Psoas muscle (tissue), 8 donors: ENCODE measurements around the gene SHISAL2B. TPM values are rescaled to one million over a fixed set of nuclear protein-coding genes. Genes with fewer than 3 reads are reported as not detected.

Source experiments
- ATAC-seq, 4 donors: fragments of 200-7000 bp; cut with Tn5 transposase; one replicate each; pipeline ENCODE4 v1.9.1; 2020; ENCODE audit warnings: moderate library complexity in 3 of 4, mild to moderate bottlenecking in 2 of 4
- DNase-seq, 2 donors: peaks; one replicate each; pipeline ENCODE4 v3.0.0-alpha.2; 2020
- H3K27ac ChIP-seq: fragments of 200-600 bp; one replicate; pipeline ENCODE4 v1.8.0; 2022
- H3K27me3 ChIP-seq, 3 donors: fragments of 200-600 bp in 1 of 3; one replicate each; pipeline versions ENCODE4 v1.6.1 to v1.8.0; 2013 to 2022; ENCODE audit warnings: low read length in 2 of 3, mild to moderate bottlenecking in 2 of 3, moderate library complexity in 1 of 3; ENCODE audit not compliant: insufficient read depth in 3 of 3
- H3K36me3 ChIP-seq, 2 donors: fragments of 200-600 bp in 1 of 2; one replicate each; pipeline versions ENCODE4 v1.6.1 to v1.8.0; 2013 to 2022; ENCODE audit warnings: low read depth in 1 of 2, mild to moderate bottlenecking in 1 of 2, moderate library complexity in 1 of 2; ENCODE audit not compliant: insufficient read depth in 1 of 2
- H3K4me1 ChIP-seq: fragments of 200-600 bp; one replicate; pipeline ENCODE4 v1.8.0; 2022
- H3K4me3 ChIP-seq: fragments of 200-600 bp; one replicate; pipeline ENCODE4 v1.8.0; 2022; ENCODE audit warnings: mild to moderate bottlenecking
- H3K9me3 ChIP-seq: fragments of 200-600 bp; one replicate; pipeline ENCODE4 v1.8.0; 2022
- CTCF ChIP-seq: fragments of 200-600 bp; IDR thresholded peaks from one replicate; pipeline ENCODE4 v1.8.0; 2022; ENCODE audit warnings: antibody characterized with exemption
- WGBS, 3 donors: extraction: QIAGEN DNeasy Blood & Tissue Kit; methylation state at CpG; one replicate each; pipeline versions ENCODE4 v1.1.6 to v1.1.7; 2013; 5-methylcytosine and 5-hydroxymethylcytosine counted together
- intact Hi-C, 2 donors: fragments of 100-400 bp; cut with DNase I; formaldehyde crosslinking; loops; one replicate each; pipeline versions ENCODE4 v1.11.0 to v1.14.2; 2022
- polyA plus RNA-seq, 3 donors: library from polyadenylated mRNA; stranded (reverse); fragments of 200-250 nt; gene quantifications; one replicate each; pipeline ENCODE4 v1.2.3, GENCODE V29; 2013
- total RNA-seq, 4 donors: library from RNA; stranded (reverse); fragmentation: NEBNext Ultra II Directional in 2 of 4; extraction: Animal tissue kit (Norgen Biotek cat#: 25700) in 2 of 4; gene quantifications; one replicate each; pipeline versions ENCODE4 v1.2.1 to v1.2.4, GENCODE V29; 2021 to 2023
- donor health status: healthy with polysubstance abuse.
- donor health status: DM: no; HTN: no; CAD: no; lungs with moderate emphysema.
- donor health status: Bipolar disorder and iron deficiency.
- donor health status: healthy.
- donor health status: DM: yes; HTN: yes; CAD: no.
- donor health status: DM: no; HTN: no; CAD: no.
- donor health status: DM: no; HTN: no; CAD: no.
- donor health status: DM: yes; HTN: yes; CAD: no.

The SHISAL2B gene
- total and polyA plus RNA-seq, 7 donors, result 0.06 TPM; not detected in 6

GRCh38 chr5:64754066-64754465 is 63.8 kb downstream of the SHISAL2B start:
- Histone ChIP-seq H3K9me3 (no peaks in the 10 kb centered on the region), H3K4me3 (no peak overlapping the region), H3K27me3 (no peaks in the 10 kb centered on the region), H3K27ac (no peak overlapping the region), H3K4me1 (no peaks in the 10 kb centered on the region), H3K36me3 (peaks cover 0 to 27% of the 10 kb centered on the region in 2 donors)
- TF ChIP-seq CTCF, result no peak
- DNase-seq (no peak), ATAC-seq (no peak)
- WGBS, 3 donors, result 97 to 100% (median 97%) methylated on average over 2 of the region's 2 CpGs
- intact Hi-C loops, result no loop called here

- no peaks in the 10 kb centered on the region for H3K9me3 ChIP-seq
- H3K4me1 ChIP-seq, result peaks cover 8% of the 10 kb centered on the region
- ATAC-seq (no peak), DNase-seq (no peak)
- H3K36me3 ChIP-seq, result peaks cover 0 to 34% of the 10 kb centered on the region in 2 donors
- no peak overlapping the region for H3K4me3 ChIP-seq
- intact Hi-C loops, result no loop called here
- TF ChIP-seq CTCF, result no peak
- no peak overlapping the region for H3K27ac ChIP-seq
- H3K27me3 ChIP-seq, result no peaks in the 10 kb centered on the region
- 84 to 91% (median 87%) methylated on average over 3 of the region's 3 CpGs for WGBS, 3 donors
Measured at GRCh38 chr5:64758901-64759300, 68.6 kb downstream of the SHISAL2B start.

GRCh38 chr5:64759960-64760660 is 69.8 kb downstream of the SHISAL2B start:
- Histone ChIP-seq H3K9me3 (no peaks in the 10 kb centered on the region), H3K27me3 (no peaks in the 10 kb centered on the region), H3K36me3 (peaks cover 0 to 32% of the 10 kb centered on the region in 2 donors), H3K27ac (no peak overlapping the region), H3K4me1 (peaks cover 8% of the 10 kb centered on the region), H3K4me3 (no peak overlapping the region)
- WGBS, 3 donors, result 72 to 85% (median 84%) methylated on average over 4 of the region's 4 CpGs
- DNase-seq (no peak), ATAC-seq (no peak)
- intact Hi-C loops, result no loop called here
- no peak for TF ChIP-seq CTCF

- H3K4me1 ChIP-seq, result peaks cover 31% of the 10 kb centered on the region
- H3K4me3 ChIP-seq, result no peak overlapping the region
- H3K36me3 ChIP-seq, result peaks cover 0 to 32% of the 10 kb centered on the region in 2 donors
- ATAC-seq (no peak), DNase-seq (no peak)
- no peaks in the 10 kb centered on the region for H3K27me3 ChIP-seq
- H3K27ac ChIP-seq, result no peak overlapping the region
- intact Hi-C loops, result no loop called here
- no peak for TF ChIP-seq CTCF
- 54 to 67% (median 59%) methylated on average over 4 of the region's 4 CpGs for WGBS, 3 donors
- H3K9me3 ChIP-seq, result no peaks in the 10 kb centered on the region
Measured at GRCh38 chr5:64763948-64764503, 73.7 kb downstream of the SHISAL2B start.
